K562 (cell line): ENCODE results near the gene MED29. TPM values are rescaled to one million over a fixed set of nuclear protein-coding genes. Genes with fewer than 3 reads are reported as not detected.
A peak's percentile ranks its signal among the peaks of the same experiment; 100 is the strongest.

Experiments used
- AFF4 ChIP-seq: sonication (generic); formaldehyde crosslinking; IDR thresholded peaks from 2 replicates; pipeline ENCODE4 v1.8.0; 2023; ENCODE audit warnings: mild to moderate bottlenecking, missing genetic modification reagents
- BRF2 ChIP-seq: IDR thresholded peaks from 3 replicates; pipeline ENCODE4 v1.6.1; 2011; ENCODE audit warnings: borderline replicate concordance, mild to moderate bottlenecking; ENCODE audit not compliant: insufficient read length, insufficient read depth
- CHD4 ChIP-seq: fragments of 200-600 bp; sonication (generic); IDR thresholded peaks from 3 replicates; pipeline ENCODE4 v1.6.1; 2012; ENCODE audit warnings: low read depth, mild to moderate bottlenecking, mixed read lengths, low read length, inconsistent platforms; ENCODE audit not compliant: insufficient read depth, insufficient replicate concordance, poor library complexity, severe bottlenecking
- FOXA1 ChIP-seq: fragments of 450-650 bp; IDR thresholded peaks from 2 replicates; pipeline ENCODE4 v1.6.1; 2016; ENCODE audit warnings: mild to moderate bottlenecking, borderline replicate concordance
- HBP1 ChIP-seq: fragments of 450-650 bp; formaldehyde crosslinking; IDR thresholded peaks from 2 replicates; pipeline ENCODE4 v1.4.0; 2022; ENCODE audit warnings: missing genetic modification characterization
- HCFC1 ChIP-seq: IDR thresholded peaks from 2 replicates; pipeline ENCODE4 v1.6.1; 2012; ENCODE audit warnings: low read depth, low read length, improper control_type of control experiment
- ID3 ChIP-seq, 2 experiments: fragments of 250-450 bp in 1 of 2; fragments of 450-650 bp in 1 of 2; sonication (Bioruptor Pico) in 1 of 2; IDR thresholded peaks; 2 replicates each; pipeline versions ENCODE4 v1.6.1 to v1.8.0; 2016 to 2021; ENCODE audit warnings: mild to moderate bottlenecking in 2 of 2, moderate library complexity in 2 of 2, missing compliant biosample characterization in 1 of 2, missing genetic modification characterization in 1 of 2
- MBD1 ChIP-seq: fragments of 250-450 bp; sonication (Bioruptor Pico); IDR thresholded peaks from 2 replicates; pipeline ENCODE4 v1.8.0; 2022; ENCODE audit warnings: inconsistent platforms
- MBD2 ChIP-seq: sonication (generic); IDR thresholded peaks from 2 replicates; pipeline ENCODE4 v1.6.1; 2016; ENCODE audit warnings: low read depth, borderline replicate concordance
- NFE2 ChIP-seq: IDR thresholded peaks from 2 replicates; pipeline ENCODE4 v1.6.1; 2014; ENCODE audit warnings: antibody characterized with exemption, low read depth
- PHB2 ChIP-seq: fragments of 450-650 bp; IDR thresholded peaks from 2 replicates; pipeline ENCODE4 v1.6.1; 2017; ENCODE audit warnings: low read depth
- RBM22 ChIP-seq: fragments of 200-400 bp; formaldehyde crosslinking; IDR thresholded peaks from 2 replicates; pipeline ENCODE4 v1.6.1; 2018; ENCODE audit warnings: low read length, low read depth; ENCODE audit not compliant: poor library complexity, severe bottlenecking
- RFX7 ChIP-seq: fragments of 250-450 bp; sonication (Bioruptor Pico); IDR thresholded peaks from 2 replicates; pipeline ENCODE4 v1.5.1; 2021; ENCODE audit warnings: mild to moderate bottlenecking
- RHOXF2B ChIP-seq: fragments of 250-450 bp; sonication (Bioruptor Pico); conservative IDR thresholded peaks from 2 replicates; pipeline ENCODE4 v1.5.1; 2021
- ZFP1 ChIP-seq: fragments of 450-650 bp; formaldehyde crosslinking; IDR thresholded peaks from 2 replicates; pipeline ENCODE4 v1.4.0; 2020; ENCODE audit warnings: mild to moderate bottlenecking, mixed read lengths
- ZNF764 ChIP-seq: fragments of 250-450 bp; sonication (Bioruptor Pico); IDR thresholded peaks from 2 replicates; pipeline ENCODE4 v1.4.0; 2020; ENCODE audit warnings: low read depth, mild to moderate bottlenecking, moderate library complexity
- polyA plus RNA-seq, 8 experiments: library from polyadenylated mRNA; depleted of rRNA in 4 of 8; stranded (reverse) in 5 of 8; unstranded in 3 of 8; fragments of >200 nt; fragmentation: Nextera tagmentation in 2 of 8; fragmentation: Illumina TruSeq in 1 of 8; extraction: Ambion mirVana in 2 of 8; extraction: Trizol in 1 of 8; gene quantifications; 2 replicates each; pipeline versions ENCODE4 v1.2.1 to v1.2.3, GENCODE V29; 2011 to 2014; ENCODE audit warnings: inconsistent platforms in 1 of 8, missing spikeins in 1 of 8
- total RNA-seq, 7 experiments: library from RNA; depleted of rRNA in 6 of 7; stranded (reverse); fragments of >200 nt in 6 of 7; fragmentation: Illumina TruSeq in 2 of 7; extraction: Trizol in 2 of 7; gene quantifications; 2 replicates each; pipeline versions ENCODE4 v1.2.1 to v1.2.3, GENCODE V29; 2011 to 2021; ENCODE audit warnings: low replicate concordance in 1 of 7

Gene MED29
- total and polyA plus RNA-seq, 9 of the 15 experiments (the other 6 are each of a cell fraction or from before 2014, with no cell fraction given): 1.8 to 22.6 (median 12.4) TPM

- no peak for TF ChIP-seq MBD1 (CRISPR knock-in tag)
- no peak for TF ChIP-seq AFF4
- no peak for TF ChIP-seq RHOXF2B
- no peak for TF ChIP-seq BRF2
- no peak for TF ChIP-seq CHD4
- no peak for TF ChIP-seq HCFC1
- TF ChIP-seq PHB2: no peak
- 0 out of 2 replicates have a peak, but pooled peaks have one; percentile 10 for TF ChIP-seq NFE2
- TF ChIP-seq HBP1 (CRISPR knock-in tag): no peak
- no peak for TF ChIP-seq RBM22
- TF ChIP-seq ZNF764 (CRISPR knock-in tag): no peak
- no peak for TF ChIP-seq ID3 (CRISPR knock-in tag; IDR thresholded peaks at IDR 0.05)
- TF ChIP-seq ID3 (tag; IDR thresholded peaks at IDR 0.05): no peak
- no peak for TF ChIP-seq FOXA1
- TF ChIP-seq RFX7 (CRISPR knock-in tag): no peak
- TF ChIP-seq ZFP1: no peak
- TF ChIP-seq MBD2: no peak
Observed at GRCh38 chr19:39397360-39398296, 6.5 kb downstream of the MED29 start (continued).
